Kasumi-1 (cell line): ENCODE results near the gene PDE6B.

Source experiments
- DNase-seq, 2 experiments: peaks; one replicate each; lab custom pipeline; 2025; lab: John Stamatoyannopoulos, UW

The PDE6B gene

DNA sequence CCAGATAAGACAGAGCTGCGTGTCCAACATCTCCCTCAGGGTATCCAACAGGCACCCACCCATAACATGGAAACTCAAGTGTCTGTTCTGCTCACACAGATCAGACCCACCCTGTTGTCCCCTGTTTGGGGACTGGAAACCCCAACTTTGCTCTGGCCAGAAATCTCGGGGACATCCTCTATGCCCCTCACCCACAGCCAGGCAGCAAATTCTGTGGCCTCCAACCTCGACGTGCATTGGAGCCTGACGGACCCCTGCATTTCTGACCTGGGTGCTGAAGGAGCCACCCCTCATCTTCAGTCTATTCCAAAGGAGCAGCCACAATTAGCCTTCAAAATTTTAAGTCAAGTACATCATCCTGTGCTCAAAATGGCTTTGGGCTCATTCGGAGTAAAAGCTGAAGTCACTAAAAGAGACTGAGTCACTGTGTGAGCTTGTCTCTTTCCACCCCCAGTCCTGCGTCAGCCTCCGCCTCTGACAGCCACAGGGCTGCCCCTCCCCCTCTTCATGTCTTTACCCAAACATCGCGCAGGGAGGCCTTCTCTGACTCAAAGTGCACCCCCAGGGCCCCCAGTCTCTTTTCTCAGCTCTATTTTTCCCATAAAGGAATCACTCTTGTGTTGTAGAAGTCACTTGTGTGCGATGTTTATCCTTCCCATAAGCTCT is 24.4 kb upstream of the PDE6B start:
- DNase-seq: no peak

DNA sequence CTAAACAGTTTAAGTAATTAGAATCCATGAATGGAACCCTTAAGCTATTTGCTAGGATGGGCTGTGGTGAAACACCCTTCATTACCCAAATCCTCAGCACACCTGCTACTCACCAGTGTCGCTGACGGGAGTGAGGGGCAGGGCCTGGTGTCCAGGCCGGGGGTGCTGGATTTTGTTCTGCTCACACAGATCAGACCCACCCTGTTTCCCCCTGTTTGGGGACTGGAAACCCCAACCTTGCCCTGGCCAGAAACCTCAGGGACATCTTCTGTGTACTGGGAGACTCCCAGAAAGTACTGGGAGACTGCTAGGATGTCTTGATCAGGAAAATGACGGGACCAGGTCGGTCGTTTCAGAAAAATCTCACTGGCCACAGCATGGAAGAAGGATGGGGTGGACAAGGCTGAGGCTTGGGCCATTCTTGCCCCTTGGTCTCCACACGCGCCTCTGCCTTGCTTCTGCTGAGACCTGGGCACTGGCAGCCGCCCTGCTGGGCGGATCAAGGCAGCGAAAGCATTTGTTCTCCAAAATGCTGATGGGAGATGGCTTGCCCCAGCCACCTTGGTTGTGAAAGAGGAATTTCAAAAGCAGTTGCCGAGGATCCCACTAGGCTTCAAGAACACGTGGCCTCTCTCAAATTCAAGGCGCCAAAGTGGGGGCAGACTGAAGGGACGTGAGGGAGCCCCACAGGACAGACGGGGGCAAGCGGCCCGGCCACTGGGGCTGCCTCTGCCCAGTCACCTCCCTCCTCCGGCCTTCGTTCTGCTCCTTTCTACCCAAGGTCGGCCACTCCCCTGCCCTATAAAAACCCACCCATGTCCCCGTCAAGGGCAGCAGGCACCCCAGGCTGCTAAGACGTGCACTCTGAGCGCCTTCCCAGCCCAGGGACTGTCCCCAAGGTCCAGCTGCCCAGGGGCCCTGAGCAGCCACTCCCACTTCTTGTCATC is 23.5 kb upstream of the PDE6B start:
- DNase-seq: no peak

DNA sequence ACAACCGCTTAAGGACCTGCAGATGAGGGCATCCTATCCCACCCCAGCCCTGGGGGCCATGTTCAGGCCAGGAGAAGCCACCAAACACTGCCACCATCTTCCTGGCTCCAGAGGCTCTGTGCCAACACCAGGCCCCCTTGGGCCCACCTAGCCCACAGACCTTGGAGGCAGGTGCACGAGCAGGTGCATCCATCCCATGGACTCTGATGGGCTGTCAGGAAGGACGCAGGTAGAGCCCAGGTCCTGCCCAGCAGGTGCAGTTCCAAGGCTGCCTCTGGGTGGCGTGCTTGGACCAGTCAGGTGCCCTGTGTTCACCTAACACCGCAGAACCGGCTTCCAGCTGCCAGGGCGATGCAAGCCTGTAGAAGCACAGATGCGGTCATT is 22.8 kb upstream of the PDE6B start:
- DNase-seq: no peak

DNA sequence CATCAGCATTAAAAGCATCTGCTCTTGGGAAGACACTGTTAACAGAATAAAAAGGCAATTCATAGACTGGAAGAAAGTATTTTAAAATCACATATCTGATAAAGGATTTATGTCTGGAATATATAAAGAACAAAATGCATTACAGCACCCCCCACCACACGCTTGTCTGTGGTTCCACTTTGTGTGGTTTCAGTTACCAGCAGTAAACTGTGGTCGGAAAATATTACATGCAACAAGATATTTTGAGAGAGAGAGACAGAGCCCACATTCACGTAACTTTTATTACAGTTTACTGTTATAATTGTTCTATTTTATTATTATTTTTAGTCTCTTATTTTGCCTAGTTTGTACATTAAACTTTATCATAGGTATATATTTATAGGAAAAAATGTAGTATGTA is 21.2 kb upstream of the PDE6B start:
- DNase-seq: no peak

DNA sequence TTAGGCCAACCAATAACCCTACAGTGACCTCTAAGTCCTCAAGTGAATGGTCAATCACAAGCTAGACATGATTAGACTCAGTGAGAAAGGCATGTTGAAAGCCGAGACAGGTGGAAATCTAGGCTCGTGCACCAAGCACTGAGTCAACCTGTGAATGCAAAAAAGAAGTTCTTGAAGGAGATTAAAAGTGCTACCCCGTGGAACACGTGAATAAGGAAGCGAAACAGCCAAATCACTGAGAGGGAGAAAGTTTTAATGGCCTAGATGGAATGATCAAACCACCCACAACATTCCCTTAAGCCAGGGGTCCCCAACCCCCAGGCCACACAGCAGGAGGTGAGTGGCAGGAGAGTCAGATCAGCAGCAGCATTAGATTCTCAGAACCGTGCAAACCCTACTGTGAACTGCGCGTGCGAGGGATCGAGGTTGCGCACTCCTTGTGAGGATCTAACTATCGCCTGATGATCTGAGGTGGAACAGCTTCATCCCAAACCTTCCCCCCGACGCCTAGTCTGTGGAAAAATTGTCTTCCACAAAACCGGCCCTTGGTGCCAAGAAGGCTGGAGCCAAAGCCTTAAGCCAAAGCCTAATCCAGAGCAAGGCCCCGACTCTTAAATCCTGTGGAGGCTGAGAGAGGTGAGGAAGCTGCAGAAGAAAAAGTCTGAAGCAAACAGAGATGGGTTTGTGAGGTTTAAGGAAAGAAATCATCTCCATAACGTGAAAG is 19.5 kb upstream of the PDE6B start:
- no peak for DNase-seq

DNA sequence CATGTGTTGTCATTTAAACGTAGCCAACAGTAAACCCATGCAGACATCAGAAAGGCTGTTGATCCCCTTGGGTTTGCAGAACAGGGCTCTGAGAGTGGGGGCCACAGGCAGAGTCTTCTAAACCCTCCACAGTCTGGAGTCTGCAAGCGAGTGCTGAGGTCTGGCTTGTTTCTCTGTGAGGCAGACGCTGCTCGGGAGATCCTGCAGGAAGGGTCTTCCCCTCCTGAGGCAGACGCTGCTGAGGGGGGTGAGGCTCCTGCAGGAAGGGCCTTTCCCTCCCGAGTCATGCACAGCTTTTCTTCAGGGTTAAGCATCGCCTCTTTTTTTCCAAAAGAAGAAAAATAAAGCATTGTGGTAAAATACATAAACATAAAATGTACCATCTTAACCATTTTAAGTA is 17.1 kb upstream of the PDE6B start:
- no peak for DNase-seq

DNA sequence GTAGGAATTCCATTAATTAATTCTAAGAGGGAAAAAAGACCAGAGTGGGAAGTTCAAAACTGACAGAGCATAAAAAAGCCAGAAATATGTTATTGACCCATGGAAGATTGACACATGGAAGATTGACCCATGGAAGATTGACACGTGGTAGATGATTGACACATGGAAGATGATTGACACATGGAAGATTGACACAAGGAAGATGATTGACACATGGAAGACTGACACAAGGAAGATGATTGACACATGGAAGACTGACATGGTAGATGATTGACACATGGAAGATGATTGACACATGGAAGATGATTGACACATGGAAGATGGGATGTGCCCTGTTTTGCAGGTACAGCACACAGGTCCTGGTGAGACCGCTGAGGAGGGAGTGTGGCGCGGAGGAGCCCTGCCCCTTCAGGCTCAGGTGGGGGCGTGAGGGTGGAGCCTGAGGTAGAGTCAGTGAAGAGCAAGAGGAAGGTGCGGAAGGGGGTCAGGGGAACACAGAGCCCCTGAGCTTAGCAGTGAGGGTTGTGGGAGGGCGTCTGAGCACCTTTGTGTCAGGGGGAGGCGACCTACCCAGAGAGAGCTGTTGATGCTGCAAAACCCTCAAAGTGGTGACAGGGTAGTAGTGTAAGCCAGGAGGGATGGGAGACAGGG is 15.8 kb upstream of the PDE6B start:
- no peak for DNase-seq

DNA sequence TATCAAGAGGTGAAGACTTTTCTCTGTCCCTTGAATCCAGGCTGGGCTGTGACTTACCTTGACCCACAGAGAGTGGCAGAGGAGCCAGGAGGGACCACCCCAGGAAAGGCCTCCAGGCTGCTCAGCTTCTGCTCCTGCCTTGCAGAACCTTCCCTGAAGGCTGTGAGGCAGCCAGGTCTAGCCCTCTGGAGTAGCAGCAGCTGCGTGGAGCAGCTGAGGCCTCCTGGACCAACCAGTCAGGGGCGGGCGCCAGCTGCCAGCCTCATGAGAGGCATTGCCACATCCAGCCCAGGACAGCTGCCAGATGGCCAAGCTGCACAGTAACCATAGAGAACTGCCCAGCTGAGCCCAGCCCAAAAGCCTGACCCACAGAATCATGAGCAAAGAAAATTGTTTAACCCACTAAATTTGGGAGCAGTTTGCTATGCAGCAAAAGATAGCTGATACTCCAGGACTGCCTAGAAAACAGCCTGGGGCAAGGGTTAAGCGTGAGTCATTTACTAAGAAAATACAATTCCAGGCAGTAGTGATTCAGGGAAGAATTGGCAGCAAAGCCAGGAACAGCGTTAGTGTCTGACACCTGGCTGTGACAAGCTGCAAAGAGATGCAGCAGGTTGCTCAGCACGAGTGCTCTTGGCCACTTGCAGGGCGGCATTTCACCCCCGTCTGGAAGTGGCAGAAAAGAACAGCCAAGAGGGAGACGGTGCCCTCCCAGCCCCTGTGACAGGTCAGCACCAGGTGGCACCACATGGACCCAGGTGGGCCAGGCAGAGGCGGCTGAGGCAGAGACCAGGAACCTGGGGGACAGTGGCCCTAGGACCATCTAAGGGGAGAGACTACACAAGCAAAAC is 14.7 kb upstream of the PDE6B start:
- DNase-seq: no peak

DNA sequence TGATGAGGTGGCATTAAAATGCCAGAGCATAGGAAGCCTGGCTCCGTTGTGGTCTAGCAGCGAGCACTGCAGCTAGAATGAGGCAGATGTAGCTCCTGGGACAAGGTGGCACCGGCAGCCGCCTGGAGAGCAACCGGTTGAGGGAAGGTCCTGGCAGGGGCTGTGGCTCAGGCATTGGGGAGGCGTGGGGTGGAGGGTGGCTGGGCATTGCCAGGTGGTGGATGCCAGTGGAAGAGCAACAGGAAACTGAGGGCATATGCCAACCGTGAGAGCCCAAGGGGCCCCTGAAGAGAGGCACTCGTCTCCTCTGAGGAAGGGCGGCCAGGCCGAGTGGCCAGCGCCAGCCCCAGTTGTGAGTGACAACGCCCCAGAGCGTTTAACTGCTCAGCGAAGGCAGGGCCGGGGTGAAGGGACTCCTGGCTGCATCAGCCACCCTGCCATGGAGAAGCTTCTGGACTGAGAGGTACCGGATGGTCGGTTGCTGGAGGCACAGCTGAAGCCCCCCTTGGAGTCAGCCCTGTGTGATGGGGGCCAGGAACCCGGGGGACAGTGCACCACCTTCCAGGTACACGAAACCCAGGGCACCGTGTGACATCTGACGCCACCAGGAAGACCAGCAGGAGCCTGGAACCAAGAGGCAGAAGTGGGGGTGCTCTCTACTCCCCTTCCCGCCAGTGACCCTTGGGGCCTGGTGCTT is 13.2 kb upstream of the PDE6B start:
- no peak for DNase-seq

DNA sequence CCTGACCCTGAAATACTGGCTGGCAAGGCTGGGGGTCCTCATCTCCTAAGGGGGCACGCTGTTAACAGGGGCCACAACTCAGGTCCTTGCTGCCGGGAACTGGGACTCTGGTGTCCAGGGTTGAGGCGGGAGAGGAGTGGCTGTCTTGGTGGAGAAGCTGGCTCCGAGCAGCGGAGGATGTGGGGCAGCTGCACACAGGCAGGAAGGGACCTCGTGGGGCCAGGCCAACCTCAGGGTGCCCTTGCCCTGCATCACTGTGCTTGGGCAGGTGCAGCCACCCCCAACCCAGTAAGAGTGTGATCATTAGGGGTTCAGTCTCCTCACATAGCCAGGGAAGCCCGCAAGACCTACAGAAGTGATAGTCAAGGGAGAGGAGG is 12.6 kb upstream of the PDE6B start:
- DNase-seq: no peak

DNA sequence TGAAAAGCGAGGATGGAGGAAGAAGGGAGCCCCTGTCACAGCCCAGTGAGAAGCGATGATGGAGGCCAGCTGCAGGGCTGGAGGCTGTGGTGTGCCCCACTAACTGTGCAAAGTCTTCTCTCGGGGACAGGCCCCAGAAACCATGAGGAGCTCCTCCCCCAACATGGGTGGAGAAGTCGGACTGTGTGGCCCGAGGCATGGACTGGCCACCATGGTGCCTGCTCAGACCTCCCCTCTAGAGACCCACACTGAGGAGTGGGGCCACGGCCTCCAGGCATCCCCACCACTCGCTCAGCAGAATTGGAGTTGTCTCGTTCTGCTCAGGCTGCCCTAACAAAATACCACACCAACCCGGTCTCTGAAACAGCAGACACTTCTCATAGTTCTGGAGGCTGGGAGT is 12.2 kb upstream of the PDE6B start:
- DNase-seq: no peak

DNA sequence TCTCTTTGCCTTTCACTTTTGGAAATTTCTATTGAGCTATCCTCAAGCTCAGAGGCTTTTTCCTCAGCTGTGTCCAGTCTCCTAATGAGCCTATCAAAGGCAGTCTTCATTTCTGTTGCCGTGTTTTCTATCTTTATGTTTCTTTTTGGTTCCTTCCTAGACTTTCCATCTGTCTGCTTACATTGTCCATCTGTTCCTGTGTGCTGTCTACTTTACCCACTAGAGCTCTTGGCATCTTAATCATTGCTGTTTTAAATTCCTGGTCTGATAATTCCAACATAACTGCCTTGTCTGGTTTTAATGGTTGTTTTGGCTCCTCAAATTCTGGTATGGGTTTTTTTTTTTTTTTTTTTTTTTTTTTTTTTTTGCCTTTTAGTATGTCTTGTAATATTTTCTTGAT is 9.3 kb upstream of the PDE6B start:
- no peak for DNase-seq

DNA sequence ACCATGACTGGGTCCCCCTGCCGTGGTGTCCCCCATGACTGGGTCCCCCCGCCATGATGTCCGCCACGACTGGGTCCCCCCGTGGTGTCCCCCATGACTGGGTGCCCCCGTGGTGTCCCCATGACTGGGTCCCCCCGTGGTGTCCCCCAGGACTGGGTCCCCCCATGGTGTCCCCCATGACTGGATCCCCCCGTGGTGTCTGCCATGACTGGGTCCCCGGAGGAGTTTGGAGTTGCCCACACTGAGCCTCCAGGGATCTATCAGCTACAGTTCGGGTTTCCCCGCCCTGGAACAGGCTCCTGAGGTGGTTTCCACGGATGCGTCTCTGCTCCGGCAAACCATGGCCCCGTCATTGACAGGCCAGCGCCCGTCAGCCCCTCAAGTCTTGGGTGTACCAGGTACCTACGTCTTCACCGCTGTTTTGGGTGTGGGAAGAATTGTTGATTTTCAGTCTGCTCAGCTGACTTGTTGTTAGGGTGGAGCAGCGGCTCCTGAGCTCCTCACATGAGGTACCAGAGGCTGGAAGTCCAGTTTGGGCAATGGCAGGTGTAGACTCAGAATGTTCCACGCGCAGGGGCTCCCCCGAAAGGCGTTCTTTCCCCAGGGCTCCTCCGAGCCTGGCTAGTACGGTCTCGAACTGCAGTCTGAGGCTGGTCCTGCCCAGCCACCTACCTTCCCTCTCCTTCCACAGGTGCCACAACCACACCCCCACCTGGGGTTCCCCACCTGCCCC is 8.3 kb upstream of the PDE6B start:
- no peak for DNase-seq

DNA sequence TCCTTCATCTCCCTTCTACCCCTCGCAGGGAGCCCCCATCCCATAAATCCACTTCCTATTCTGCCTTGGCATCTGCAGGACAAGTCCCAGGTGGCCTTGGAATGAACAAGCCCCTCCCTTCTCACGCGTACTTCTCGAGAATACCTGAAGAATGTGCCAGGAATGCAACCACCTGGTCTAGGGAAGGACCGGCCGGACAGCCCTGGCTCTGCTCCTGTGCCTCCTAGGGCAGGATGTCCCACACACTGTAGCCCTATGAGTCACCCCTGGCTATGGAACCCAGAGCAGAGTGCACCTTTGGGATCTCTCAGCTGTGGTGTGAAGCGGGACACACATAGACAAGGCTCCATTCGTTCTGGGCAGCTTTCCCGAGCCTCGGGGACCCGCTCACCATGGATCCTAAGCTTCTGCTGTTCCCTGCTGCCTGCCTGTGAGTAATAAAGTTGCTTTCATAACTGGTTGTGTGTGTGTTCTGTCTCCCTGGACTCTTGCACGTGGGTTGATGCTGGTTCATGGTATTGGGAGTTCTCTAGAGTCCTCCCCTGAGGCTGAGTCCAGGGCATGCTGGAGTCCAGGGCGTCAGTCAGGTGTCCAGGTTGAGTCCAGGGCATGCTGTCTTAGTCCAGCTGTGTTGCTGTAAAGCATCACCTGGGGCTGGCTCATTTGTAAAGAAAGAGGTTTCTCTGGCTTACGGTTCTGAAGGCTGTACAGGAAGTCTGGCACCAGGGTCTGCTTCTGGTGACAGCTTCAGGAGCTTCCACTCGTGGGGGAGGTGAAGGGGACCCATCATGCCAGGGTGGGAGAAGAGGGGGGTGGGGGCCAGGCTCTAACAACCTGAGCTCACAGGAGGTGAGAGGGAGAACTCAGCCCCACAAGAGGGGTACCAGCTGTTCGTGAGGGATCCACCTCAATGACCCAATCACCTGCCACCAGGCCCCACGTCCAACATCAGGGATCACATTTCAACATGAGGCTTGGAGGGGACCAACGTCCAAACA is 7.4 kb upstream of the PDE6B start:
- DNase-seq: no peak

DNA sequence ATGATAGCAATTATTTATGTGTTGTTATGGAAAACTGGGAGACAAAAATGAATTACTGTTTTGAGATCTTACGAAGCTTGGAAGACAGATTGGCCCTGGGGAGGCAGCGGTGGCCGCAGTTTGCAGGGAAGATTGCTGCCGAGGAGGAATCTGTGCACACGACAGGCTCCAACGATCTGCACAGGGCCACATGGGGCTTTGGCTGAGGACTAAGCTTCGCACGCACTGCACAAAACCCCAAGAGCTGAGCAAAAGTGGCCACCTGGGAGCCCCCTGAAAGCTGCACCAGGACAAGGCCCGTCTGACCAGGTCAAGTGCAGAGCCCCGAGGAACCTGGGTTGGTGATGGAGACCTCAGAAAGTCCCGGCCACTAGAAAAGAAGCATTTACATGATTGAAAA is 5.2 kb upstream of the PDE6B start:
- no peak for DNase-seq

DNA sequence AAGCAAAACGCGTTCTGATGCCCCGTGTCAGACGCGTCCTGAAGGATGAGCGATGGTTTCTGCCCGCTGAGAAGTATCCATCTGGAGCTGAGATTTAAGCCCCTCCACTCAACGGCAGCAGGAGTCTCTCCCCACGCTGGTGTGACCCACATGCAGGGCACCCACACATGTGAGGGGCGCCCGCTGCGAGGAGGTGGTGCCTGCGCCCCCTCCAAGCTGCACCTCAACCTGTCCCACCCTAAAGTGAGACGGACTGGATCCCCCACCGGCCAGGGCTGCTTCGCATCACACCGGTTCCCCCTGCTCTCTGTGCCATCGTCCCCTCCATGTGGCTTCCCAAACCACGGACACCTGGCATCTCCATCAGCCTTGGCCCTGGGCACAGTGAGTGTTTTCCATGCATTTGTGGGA is 4.5 kb upstream of the PDE6B start:
- DNase-seq: no peak

DNA sequence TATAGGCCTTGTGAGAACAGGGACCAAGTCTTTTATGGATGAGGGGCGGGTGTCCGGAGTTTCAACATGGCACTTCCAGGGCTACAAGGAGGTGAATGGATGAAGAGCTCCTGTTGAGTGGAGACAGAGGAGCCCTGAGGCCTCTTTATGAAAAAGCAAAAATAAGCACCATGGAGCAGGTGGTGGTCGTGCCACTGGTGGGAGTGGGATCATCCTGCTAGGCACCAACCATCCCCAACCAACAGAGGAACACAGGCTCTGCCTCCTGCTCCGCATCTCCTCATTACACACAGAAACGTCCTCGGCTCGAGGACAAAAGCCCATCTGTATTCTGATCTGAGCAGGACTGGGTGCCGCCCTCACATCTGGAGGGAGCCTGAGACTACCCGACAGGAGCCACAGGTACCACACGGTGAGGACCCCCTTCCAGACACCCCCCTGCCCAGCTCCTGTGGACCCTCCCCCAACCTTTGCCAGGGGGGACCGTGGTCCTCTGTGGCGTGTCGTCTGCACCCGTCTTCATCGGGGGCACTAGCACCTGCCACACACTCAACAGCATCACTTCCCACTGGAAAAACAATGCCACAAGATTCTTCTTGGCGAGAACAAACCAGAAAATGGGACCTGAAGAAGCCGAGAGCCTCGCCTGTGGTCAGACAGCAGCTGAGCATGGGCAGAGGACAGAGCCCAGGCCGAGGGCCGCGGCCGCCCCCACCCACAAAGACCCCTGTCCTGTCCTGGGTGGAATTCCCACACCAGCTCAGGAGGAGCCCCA is 3.9 kb upstream of the PDE6B start:
- no peak for DNase-seq
